Measurements from ENCODE around the gene MTA2.

MTA2 gene

GRCh38 chr11:62579252-62579651 is 22.4 kb downstream of the MTA2 start:
- Histone ChIP-seq H3K36me3 (ENCODE audit: insufficient read depth, low read length) (peaks cover 75% of the 10 kb centered on the region), H3K9me3 (ENCODE audit: low read length) (no peaks in the 10 kb centered on the region), H3K9me2 (ENCODE audit: low read depth, low read length) (no peaks in the 10 kb centered on the region), H2AFZ (ENCODE audit: low read length) (no peak overlapping the region), H3K27ac (ENCODE audit: low read depth, low read length, poor library complexity, severe bottlenecking) (no peak overlapping the region), H3K4me2 (ENCODE audit: low read length) (no peak overlapping the region), H3K27me3 (ENCODE audit: insufficient read depth, low read length) (no peaks in the 10 kb centered on the region), H3F3A (ENCODE audit: insufficient read depth, low read length) (no peaks in the 10 kb centered on the region), H4K20me1 (ENCODE audit: insufficient read depth, low read length) (no peaks in the 10 kb centered on the region), H3K9ac (ENCODE audit: low read length) (no peak overlapping the region), H3K4me1 (ENCODE audit: insufficient read depth, low read length, severe bottlenecking) (peaks cover 15% of the 10 kb centered on the region), H3K4me3 (ENCODE audit: low read depth, low read length, poor library complexity, severe bottlenecking) (no peak overlapping the region), H3K79me2 (ENCODE audit: insufficient read depth, low read length) (no peaks in the 10 kb centered on the region)
- no peak for TF ChIP-seq EZH2 (IDR thresholded peaks at IDR 0.05; ENCODE audit: borderline replicate concordance, low read length)
- TF ChIP-seq CTCF (IDR thresholded peaks at IDR 0.05; ENCODE audit: low read length) = no peak

GRCh38 chr11:62578541-62578940 is 23.1 kb downstream of the MTA2 start:
- peaks cover 15% of the 10 kb centered on the region for H3K4me1 ChIP-seq (ENCODE audit: insufficient read depth, low read length, severe bottlenecking)
- H2AFZ ChIP-seq (ENCODE audit: low read length) = no peak overlapping the region
- H3F3A ChIP-seq (ENCODE audit: insufficient read depth, low read length) = no peaks in the 10 kb centered on the region
- H3K9me3 ChIP-seq (ENCODE audit: low read length) = no peaks in the 10 kb centered on the region
- H3K9me2 ChIP-seq (ENCODE audit: low read depth, low read length) = no peaks in the 10 kb centered on the region
- peaks cover 68% of the 10 kb centered on the region for H3K36me3 ChIP-seq (ENCODE audit: insufficient read depth, low read length)
- H3K4me3 ChIP-seq (ENCODE audit: low read depth, low read length, poor library complexity, severe bottlenecking) = no peak overlapping the region
- no peak overlapping the region for H3K4me2 ChIP-seq (ENCODE audit: low read length)
- no peaks in the 10 kb centered on the region for H4K20me1 ChIP-seq (ENCODE audit: insufficient read depth, low read length)
- TF ChIP-seq CTCF (IDR thresholded peaks at IDR 0.05; ENCODE audit: low read length) = no peak
- no peaks in the 10 kb centered on the region for H3K79me2 ChIP-seq (ENCODE audit: insufficient read depth, low read length)
- H3K9ac ChIP-seq (ENCODE audit: low read length) = no peak overlapping the region
- no peak overlapping the region for H3K27ac ChIP-seq (ENCODE audit: low read depth, low read length, poor library complexity, severe bottlenecking)
- H3K27me3 ChIP-seq (ENCODE audit: insufficient read depth, low read length) = no peaks in the 10 kb centered on the region

GRCh38 chr11:62577046-62577714 is 24.5 kb downstream of the MTA2 start:
- no peak overlapping the region for H3K9ac ChIP-seq (ENCODE audit: low read length)
- TF ChIP-seq EZH2 (IDR thresholded peaks at IDR 0.05; ENCODE audit: borderline replicate concordance, low read length) (no peak), CTCF (IDR thresholded peaks at IDR 0.05; ENCODE audit: low read length) (no peak)
- no peak overlapping the region for H3K27ac ChIP-seq (ENCODE audit: low read depth, low read length, poor library complexity, severe bottlenecking)
- no peak overlapping the region for H2AFZ ChIP-seq (ENCODE audit: low read length)
- H4K20me1 ChIP-seq (ENCODE audit: insufficient read depth, low read length) = no peaks in the 10 kb centered on the region
- no peaks in the 10 kb centered on the region for H3K9me3 ChIP-seq (ENCODE audit: low read length)
- no peaks in the 10 kb centered on the region for H3F3A ChIP-seq (ENCODE audit: insufficient read depth, low read length)
- no peak overlapping the region for H3K4me3 ChIP-seq (ENCODE audit: low read depth, low read length, poor library complexity, severe bottlenecking)
- H3K9me2 ChIP-seq (ENCODE audit: low read depth, low read length) = no peaks in the 10 kb centered on the region
- peaks cover 22% of the 10 kb centered on the region for H3K4me1 ChIP-seq (ENCODE audit: insufficient read depth, low read length, severe bottlenecking)
- H3K36me3 ChIP-seq (ENCODE audit: insufficient read depth, low read length) = peaks cover 65% of the 10 kb centered on the region
- H3K79me2 ChIP-seq (ENCODE audit: insufficient read depth, low read length) = peaks cover 13% of the 10 kb centered on the region
- H3K4me2 ChIP-seq (ENCODE audit: low read length) = no peak overlapping the region
- no peaks in the 10 kb centered on the region for H3K27me3 ChIP-seq (ENCODE audit: insufficient read depth, low read length)
